ENCODE measurements around the gene MIAT. TPM values are rescaled to one million over a fixed set of nuclear protein-coding genes. Genes with fewer than 3 reads are reported as not detected.

MIAT gene
- total and polyA plus RNA-seq, 9 of the 15 experiments (the other 6 are each of a cell fraction or from before 2014, with no cell fraction given), result 0.03 to 0.93 (median 0.34) TPM

- CTCF ChIA-PET (ENCODE audit: low intra/inter-chr PET ratio), result no interaction called here
- POLR2A ChIA-PET, result interaction anchor here (0.9 kb wide), 2 partner anchors 12 to 18 kb away, joined by 3 read pairs; no protein-coding TSS in a partner anchor
- TF ChIP-seq ZNF395 (CRISPR knock-in tag; IDR thresholded peaks at IDR 0.05) (no peak), ZBTB11 (CRISPR knock-in tag; IDR thresholded peaks at IDR 0.05) (no peak), GATAD2B (IDR thresholded peaks at IDR 0.05; ENCODE audit: borderline replicate concordance) (no peak), BCOR (IDR thresholded peaks at IDR 0.05) (peak; percentile 45; the same call in 1 of the 2 replicates), ZNF512 (tag; IDR thresholded peaks at IDR 0.05) (no peak), KDM1A (IDR thresholded peaks at IDR 0.05) (peak in 1 of 2 experiments; percentile 38; a peak in 1 of 4 replicates), CLOCK (CRISPR knock-in tag; IDR thresholded peaks at IDR 0.05; ENCODE audit: borderline replicate concordance) (no peak), ELK3 (CRISPR knock-in tag; IDR thresholded peaks at IDR 0.05) (no peak), ZNF830 (CRISPR knock-in tag; IDR thresholded peaks at IDR 0.05) (no peak), ZFP36 (IDR thresholded peaks at IDR 0.05; ENCODE audit: low read depth, low read length, partially characterized antibody) (peak; percentile 99), TRIM24 (IDR thresholded peaks at IDR 0.05) (no peak)
Measured at GRCh38 chr22:26612652-26613051, 44.7 kb upstream of the MIAT start.

More at GRCh38 chr22:26612652-26613051, 44.7 kb upstream of the MIAT start:
- Histone ChIP-seq H3K9me1 (ENCODE audit: control insufficient read depth, insufficient read depth, low read length) (no peaks in the 10 kb centered on the region), H3K4me1 (replicated peaks in 1 of 2; ENCODE audit: control insufficient read depth in 2 of 2, insufficient read depth in 2 of 2, low read length in 2 of 2) (peaks cover 18 to 26% of the 10 kb centered on the region in 2 experiments), H3K27ac (ENCODE audit: extremely low read depth, low read depth, low read length) (no peak overlapping the region), H3K4me3 (no peak overlapping the region), H3K79me2 (ENCODE audit: control insufficient read depth, insufficient read depth, low read length) (no peaks in the 10 kb centered on the region), H3K9ac (ENCODE audit: insufficient read depth in 1 of 2, low read depth in 2 of 2, low read length in 2 of 2) (no peak overlapping the region), H3K27me3 (ENCODE audit: control insufficient read depth in 2 of 2, insufficient read depth in 2 of 2, low read length in 2 of 2) (no peaks in the 10 kb centered on the region), H2AFZ (ENCODE audit: low read depth, low read length) (no peak overlapping the region), H3K36me3 (ENCODE audit: control insufficient read depth, insufficient read depth, low read length) (no peaks in the 10 kb centered on the region), H3K4me2 (ENCODE audit: insufficient read depth, low read length) (no peak overlapping the region), H4K20me1 (replicated peaks; ENCODE audit: control insufficient read depth, insufficient read depth, low read length) (no peaks in the 10 kb centered on the region), H3K9me3 (replicated peaks; ENCODE audit: control insufficient read depth, insufficient read depth, low read depth, low read length) (no peaks in the 10 kb centered on the region)
- DNase-seq (ENCODE audit: extremely low read depth in 1 of 4, low spot score in 3 of 4), result no peak
- WGBS (ENCODE audit: insufficient coverage, low coverage, missing lambda C conversion rate), result 62% methylated on average over 4 of the region's 4 CpGs
- in situ Hi-C loops (cut with MboI), result no loop called here
- ATAC-seq, result no peak
- intact Hi-C loops (cut with micrococcal nuclease), result no loop called here
- BruUV-seq (replicated peaks), result no TSS peak
- FAIRE-seq, result no peak
